Inferior parietal cortex (tissue), 1 donor: ENCODE results near the gene DCDC2C.

ENCODE experiments used
- DNase-seq: peaks from one replicate; pipeline ENCODE4 v3.0.0-alpha.2; 2016; ENCODE audit errors: extremely low spot score

Gene DCDC2C

DNA sequence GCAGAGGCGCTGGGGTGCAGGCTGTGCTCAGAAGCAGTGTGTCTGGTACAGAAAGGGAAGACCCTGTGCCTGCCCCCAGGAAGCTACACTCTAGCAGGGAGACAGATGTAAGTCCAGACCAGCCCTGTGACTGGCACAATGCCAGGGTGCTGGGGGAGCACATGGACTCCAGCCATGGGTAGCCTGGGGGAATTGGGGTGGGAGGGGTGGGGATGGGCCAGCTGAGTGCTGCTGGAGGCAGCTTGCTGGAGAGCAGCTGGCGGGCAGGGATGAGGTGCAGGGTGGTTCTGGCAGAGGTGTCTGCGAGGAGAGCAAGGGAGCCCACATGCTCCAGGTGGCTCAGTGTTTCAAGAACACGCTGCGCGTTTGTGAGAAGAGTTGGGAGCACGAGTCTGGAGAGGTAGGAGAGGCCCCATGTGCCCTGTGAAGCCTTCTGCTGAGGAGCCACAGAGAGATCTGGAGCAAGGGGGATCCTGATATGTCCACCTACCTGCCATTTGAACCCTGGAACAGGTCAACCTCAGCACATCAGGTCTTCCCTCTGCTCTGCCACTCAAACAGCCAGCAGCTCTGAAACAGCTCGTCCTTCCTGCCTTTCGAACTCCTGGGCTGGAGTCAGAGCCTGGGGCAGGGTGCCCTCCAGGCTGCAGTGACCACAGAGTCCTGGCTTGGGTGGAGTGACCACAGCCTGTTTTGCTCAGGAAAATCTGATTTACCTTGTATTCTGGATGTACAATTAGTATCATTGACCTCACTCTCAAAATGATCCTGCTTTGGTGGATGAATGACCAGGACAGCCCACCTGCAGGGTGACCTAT, 30.3 kb upstream of the DCDC2C start:
- DNase-seq: no peak

DNA sequence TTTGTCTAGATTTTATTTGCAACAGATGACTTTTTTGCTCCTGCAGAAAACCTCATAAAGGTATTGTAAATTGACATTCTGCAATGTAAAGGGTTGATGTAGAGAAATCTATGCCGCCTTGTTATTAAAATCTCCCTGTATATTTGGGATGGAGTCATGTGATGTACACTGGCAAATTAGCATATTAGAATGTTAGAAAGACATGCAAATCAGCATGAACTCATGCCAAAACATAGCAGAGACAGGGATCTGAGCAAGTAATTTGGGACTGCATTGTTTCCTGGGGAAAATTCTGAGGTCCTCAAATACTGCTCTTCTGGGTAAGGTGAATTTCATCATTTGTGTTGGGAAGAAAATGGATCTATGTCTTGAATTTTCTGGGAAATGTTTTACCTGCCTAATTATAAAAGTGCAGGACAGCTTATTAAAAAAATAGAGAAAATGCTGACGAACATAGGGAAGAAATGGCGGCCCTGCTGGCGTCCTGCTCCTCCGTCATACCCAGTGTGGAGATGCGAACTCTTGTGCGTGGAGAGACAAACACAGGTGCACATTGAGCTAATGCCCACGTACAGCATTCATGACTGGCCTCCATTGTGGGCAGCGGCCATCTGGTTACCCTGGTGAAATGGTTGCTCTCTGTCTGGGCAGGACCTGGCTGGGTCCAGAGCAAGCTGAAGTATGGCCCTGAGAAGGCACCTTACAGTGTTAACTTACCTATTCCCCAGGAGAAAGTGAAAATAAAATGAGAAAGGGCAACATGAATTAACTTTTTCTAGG, 29.1 kb upstream of the DCDC2C start:
- no peak for DNase-seq

DNA sequence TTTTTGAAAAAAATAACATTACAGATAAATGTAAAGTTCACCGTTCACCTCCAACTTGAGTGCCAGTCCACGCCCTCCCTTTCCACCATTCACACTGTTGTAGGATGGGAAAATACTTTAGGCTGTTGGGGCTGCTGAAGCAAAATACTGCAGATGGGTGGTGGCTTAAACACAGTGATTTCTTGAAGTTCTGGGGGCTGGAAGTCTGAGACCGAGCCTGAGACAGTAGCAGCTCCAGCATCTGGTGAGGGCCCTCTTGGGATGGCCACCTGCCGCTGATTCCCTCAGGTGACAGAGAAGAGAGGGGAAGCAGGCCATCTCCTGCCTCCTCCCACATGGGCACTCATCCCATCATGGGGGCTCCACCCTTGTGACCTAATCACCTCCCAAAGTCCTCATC, 27.7 kb upstream of the DCDC2C start:
- DNase-seq: no peak

DNA sequence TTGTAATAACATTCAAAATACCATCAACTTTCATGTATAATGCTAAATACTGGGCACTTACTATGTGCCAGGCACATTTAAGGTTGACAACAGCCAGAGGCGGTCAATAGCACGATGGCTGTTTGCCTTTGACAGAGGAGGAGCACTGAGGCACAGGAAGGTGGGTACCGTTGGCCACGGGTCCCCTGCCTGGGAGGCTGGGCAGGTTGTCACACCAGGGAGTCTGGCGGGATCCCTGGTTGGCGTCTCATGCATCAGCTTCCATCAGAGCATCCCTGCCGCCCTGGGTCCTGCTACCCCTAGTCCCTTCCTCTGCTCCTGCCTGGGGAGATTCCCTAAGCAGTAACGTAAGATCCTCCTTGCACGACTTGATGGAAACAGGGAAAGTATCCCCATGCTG, 25.9 kb upstream of the DCDC2C start:
- DNase-seq: no peak

DNA sequence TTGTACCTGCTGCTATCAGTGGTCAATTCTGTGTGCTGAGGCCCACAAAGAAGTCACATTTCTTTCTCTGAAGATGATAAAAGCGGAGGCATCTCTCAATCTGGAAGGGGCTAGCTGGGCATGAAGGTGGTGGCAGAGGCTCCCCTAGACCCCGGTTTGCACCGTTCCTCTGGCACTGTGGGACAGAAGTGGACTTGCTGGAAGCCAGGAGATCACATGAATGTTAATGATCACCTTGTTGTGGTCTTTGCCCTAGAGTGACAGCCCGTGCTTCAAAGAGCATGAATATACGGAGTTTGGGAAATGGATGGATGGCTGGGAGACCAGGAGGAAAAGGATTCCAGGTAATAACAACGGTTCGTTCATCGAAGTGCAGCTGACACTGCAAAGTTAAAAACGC, 25.2 kb upstream of the DCDC2C start:
- no peak for DNase-seq

DNA sequence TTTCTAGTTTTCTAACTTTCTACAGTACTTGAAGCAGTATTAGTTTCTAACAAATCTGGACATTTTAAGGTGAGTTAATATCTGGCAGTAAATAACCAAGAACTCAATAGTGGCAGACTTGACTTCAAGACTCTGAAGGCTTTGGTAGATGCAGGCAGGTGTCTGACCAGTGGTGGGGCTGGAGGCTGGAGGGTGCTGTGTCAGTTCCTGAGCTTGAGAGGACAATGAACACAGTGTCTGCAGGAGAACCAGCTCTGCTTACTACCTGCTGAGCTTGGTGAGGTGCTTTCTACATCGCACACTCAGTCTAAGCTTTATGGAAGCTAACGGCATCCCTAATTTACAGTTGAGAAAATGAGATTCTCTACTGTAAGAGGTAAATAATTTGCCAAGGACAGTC, 24.2 kb upstream of the DCDC2C start:
- DNase-seq: no peak

DNA sequence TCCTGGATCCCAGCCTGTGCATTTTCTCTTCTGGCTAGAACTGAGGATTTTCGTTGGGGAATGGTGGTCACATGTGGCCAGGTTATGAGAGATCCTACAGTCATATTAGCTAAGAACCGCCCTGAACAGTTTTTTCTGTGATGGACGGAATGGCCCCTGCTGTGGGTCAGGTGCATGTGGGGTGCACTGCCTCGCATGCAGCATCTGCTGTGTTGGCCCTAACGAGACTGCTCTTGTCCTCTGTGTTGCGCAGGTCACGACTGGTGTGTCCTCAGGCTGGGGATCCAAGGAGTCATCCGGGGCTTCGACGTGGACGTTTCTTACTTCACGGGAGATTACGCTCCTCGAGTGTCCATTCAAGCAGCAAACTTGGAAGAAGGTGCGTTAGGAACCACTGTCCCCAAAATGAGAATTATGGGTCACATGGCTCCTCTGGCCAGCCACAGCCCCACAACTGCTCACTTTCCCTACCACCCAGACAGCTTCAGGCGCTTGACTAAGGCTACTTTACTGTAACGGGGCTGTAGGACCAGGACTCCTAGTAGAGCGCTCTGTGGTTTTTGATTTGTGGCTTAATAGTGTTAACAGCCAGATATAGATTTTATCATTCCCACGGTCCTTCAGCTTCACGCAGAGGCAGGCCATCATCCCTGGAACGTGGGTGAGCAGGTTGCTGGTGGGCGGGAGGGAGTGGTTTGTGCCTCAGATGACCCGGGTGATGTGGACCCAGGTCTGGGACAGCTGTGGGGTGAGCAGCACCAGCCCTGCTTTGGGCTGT, 23.6 kb upstream of the DCDC2C start:
- DNase-seq: no peak

DNA sequence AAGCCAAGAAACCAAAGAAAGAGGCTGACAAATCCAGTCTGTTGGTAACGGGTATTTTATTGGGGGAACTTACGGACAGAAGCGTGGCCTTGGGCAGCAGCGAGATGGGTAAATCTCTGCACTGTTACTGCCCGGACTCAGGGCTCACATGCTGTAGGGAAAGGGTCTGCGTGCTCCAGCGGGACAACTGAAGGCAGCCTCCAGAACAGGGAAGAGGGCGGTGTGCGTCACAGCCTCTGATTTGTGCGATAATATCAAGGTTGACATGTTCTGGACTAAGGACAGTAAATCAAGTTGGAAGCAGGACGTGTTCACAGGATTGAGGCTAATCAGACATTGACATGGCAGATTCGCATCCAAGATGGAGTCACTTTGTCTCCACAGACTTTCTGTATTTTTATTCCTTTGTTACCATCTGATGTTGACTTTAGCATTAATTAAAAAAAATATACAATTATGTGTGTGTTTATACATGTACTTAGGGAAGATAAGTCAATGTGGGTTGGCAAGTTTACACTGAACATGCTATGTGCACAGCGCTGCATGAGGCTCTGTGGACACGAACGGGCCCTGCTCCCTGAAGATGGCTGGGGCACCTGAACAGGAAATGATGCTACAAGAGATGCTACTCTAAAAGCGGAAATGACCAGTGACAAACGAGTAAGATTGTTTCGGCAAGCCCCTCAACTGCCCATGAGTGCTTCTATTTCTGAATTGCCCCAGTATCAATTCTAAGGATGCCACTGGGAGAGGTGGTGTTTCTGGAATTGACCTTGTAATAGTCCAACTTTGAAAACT, 22.6 kb upstream of the DCDC2C start:
- no peak for DNase-seq

DNA sequence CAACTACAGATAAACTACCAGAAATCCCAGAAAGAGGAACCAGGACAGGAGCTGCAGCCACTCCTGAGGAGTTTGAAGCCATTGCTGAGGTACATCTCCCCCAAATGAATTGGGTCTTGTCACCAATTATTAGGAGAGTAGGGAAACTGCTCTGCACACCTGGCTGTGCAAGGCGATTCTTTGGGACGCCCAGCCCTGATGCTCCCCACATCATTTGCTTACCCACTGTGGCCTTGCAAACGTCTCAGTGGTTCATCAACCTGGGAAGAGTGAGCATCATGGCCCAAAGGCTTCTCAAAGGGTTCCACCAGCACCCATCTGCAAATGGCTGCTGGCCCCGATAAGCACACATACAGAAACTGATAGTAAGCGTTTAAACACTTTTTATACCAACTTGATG, 21.8 kb upstream of the DCDC2C start:
- no peak for DNase-seq

DNA sequence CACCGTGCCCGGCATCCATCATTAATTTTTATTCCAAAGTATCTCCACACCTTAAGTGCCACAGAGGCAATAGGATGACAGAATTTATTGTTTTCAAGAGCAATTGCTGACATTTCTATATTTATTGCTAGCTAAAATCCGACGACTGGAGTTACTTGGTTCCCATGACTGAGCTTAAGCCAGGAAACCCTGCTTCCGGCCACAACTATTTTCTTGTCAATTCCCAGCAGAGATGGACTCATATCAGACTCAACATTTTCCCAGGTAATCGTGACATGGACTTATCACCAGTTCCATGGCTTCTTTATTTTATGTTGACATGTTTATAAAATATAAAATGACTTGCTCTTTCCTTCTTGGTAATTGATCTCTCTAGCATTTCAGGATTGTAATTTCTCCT, 20.6 kb upstream of the DCDC2C start:
- no peak for DNase-seq

DNA sequence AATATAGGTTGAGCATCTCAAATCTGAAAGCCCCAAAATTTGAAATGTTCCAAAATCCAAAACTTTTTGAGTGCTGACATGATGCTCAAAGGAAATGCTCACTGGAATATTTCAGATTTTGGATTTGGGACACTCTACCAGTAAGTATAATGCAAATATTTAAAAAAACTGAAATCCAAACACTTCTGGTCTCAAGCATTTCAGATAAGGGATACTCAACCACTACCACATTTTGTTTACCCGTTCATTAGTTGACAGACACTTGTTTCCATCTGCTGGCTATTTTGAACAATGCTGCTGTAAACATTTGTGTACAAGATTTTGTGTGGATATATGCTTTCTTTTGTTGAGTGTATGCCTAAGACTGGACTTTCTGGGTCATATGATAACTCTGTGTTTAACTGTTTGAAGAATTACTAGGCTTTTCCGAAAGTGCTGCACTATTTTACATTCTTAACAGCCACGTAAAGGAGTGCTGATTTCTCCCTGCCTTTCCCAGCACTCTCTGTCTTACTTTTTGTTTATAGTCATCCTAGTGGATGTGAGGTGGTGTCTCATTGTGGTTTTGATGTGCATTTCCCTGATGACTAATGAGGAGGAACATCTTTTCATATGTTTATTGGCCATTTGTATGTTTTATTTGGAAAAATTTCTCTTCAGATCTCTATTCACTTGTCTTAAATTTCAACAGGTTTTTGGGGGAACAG, 19.5 kb upstream of the DCDC2C start:
- no peak for DNase-seq

DNA sequence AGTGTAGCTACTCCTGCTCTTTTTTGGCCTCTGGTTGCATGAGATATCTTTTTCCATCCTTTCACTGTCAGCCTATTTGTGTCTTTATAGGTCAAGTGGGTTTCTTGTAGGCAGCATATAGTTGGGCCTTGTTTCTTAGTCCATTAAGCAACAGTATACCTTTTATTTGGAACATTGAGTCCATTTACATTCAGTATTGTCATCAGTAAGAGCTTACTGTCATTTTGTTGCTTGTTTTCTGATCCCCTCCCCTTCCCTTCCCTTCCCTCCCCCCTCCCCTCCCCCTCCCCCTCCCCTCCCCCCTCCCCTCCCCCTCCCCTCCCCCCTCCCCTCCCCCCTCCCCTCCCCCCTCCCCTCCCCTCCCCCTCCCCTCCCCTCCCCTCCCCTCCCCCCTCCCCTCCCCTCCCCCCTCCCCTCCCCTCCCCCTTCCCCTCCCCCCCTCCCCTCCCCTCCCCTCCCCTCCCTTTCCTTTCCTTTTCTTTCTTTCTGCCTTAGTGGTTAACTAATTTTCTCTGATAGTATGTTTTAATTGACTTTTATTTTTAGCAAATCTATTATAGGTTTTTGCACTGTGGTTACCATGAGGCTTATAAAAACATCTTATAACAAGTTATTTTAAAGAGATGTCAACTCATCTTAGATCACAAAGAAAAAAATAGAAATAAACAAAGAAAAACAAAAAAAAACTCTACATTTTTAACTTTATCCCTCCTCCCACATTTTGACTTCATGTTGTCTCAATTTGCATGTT, 13.2 kb upstream of the DCDC2C start:
- DNase-seq: no peak

DNA sequence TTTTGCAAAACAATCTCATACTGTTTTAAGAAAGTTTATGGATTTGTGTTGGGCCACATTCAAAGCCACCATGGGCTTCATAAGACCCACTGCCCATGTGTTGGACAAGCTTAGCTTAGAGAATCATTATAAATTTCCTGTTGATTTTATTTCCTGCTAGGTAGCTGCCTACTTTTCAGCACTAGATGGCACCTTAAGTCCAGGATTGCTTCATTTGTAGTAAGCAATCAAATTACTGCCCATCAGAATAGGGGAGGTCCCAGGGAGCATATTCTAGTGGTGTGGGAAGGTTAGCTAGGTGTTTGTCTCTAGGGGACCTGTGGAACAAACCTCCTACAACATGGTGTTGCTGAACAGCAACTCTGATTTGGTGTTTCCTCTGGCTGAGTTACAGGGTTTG, 11.0 kb upstream of the DCDC2C start:
- no peak for DNase-seq

DNA sequence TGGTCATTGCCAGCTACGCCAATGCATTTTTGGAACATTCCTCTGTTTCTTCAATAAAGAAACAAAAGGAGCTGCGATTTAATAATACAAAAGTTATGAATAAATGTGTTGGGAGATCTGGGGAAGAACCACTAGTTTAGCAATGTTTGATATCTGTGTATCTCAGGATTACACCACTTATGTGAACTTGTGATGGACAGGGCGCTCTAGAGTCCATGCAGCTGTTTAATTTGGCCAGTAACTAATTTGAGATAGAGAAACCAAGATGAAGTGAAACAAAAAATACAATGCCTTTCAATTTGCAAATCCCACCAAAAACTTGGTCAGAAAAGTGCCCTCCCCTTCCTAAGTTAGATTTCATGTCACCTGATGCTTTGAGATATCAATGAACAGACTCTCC, 6.8 kb upstream of the DCDC2C start:
- no peak for DNase-seq

DNA sequence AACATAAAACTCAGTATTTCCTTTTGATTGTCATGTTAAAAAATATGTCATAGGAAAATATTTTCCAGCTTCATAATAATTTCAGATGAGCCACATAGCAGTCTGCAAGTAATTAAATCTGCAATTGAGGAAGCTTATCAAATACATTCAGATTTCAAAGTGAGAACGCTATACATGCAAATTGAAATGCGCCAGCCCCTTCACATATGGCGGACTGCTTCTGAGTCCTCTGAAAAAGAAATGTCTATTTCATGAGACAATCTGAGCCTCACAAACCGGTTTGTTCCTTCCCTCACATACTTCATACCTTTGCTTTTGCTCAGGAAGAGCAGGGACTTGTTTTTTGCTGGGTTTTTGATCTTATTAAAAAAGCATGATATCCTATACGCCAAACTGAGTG, 2.3 kb upstream of the DCDC2C start:
- DNase-seq: no peak

DNA sequence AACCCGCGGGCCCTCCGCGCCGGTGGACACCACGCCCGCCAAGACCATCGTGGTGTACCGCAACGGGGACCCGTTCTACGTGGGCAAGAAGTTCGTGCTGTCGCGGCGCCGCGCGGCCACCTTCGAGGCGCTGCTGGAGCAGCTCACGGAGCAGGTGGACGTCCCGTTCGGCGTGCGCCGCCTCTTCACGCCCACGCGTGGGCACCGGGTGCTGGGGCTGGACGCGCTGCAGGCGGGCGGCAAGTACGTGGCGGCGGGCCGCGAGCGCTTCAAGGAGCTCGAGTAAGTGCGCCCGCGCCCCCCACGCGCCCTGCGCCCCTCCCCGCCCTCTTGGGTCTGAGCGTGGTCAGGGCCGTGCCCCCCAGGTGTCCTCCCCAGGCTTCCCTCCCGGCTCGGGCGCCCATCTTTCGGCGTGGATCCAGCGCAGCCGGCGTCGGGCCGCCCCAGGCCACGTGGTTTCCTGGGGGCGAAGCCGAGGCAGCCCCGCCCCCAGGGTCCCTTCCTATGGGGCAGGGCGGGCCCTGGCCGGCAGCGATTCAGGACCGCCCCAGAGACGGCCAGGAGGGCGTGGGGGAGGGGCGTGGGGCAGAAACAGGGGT, 481 bp downstream of the DCDC2C start:
- DNase-seq: no peak

DNA sequence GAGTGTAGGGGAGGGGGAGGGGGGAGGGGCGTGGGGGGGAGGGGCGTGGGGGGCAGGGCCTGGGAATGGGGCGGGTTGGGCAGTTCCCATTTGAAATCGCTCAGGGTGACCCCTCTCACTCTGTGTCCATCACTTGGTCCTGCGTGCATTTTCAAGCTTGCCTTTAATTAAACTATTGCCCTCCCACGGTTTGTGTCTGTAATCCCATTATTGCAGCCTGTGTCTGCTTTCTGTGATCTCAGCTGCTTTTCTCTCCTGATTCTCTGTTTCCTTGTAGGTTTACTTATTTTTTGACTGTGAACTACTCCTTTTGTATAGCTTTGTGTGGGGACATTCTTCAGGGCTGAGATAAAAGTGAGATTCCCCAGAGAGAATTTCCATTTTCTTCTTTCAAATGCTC, 1.3 kb downstream of the DCDC2C start:
- no peak for DNase-seq

DNA sequence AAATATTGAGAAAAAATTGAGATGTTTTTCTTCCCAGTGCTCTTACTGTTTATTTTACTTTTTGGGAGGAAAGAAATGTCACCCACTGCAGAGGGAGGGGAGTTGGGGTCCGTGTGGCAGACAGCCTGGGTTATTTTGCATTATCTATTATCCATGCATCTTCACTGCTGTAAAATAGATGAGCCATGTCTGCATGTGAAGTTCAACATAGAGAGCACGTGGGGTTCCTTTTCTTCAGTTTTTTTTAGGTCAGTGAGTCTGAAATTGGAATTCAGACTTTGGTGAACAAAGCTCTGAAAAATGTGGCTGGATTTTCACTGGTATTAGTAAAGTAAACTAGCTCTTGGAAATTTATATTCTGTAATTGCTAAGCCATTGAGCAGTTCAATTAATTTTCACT, 2.4 kb downstream of the DCDC2C start:
- no peak for DNase-seq

DNA sequence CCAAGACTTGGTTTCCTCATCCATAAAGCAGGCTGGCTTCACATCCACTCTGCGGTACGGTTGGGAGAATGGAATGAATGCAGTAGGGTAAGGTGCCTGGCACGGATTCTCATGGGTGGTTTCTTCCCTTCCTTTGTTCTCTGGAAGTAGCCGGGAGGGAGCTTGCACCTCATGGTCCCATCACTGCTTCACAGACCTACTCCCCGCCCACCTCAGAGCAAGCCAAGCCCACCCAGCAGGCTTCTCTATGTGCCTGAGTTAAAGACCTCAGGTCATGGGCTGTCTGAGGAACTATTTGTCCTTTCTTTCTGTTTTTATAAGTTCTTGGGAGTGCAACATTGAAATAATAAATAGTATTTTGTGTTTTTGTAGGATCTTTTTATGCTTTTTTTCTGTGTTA, 3.5 kb downstream of the DCDC2C start:
- DNase-seq: no peak

DNA sequence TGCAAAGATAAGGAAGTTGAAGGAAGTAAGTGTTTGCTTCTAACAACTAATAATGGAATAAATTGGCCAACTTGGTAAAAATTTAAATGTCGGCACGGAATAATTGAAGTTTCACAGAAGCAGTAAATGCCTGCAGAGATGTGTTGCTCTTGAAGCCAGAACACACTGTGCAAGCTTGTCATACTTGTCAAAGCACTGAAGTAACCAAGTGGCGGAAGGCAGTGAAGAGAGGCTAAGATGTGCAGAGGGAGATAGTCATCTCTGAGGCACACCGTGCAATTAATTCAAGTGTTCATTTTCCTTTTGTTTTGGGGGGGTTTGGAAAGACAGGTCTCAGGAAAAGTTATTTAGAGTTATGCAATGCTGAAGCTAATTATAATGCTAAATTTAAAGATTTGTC, 5.2 kb downstream of the DCDC2C start:
- no peak for DNase-seq
